ENCODE measurements around the gene CPSF7. TPM values are rescaled to one million over a fixed set of nuclear protein-coding genes. Genes with fewer than 3 reads are reported as not detected.

The CPSF7 gene
- total RNA-seq, 4 donors from 2014 or later, result 29.9 to 45.2 (median 40.7) TPM

GRCh38 chr11:61361237-61361740, 68.5 kb downstream of the CPSF7 start:
- Histone ChIP-seq H3K9me3 (no peaks in the 10 kb centered on the region), H3K27me3 (no peaks in the 10 kb centered on the region), H3K4me1 (peaks cover 30 to 42% (median 35%) of the 10 kb centered on the region in 4 donors), H3K36me3 (peaks cover 20 to 31% (median 27%) of the 10 kb centered on the region in 4 donors), H3K27ac (replicated peaks in 1 of 4) (peak overlapping the region; percentile 92 to 100 (median 98)), H3K4me3 (peak overlapping the region; percentile 66 to 94 (median 80))
- no peak for TF ChIP-seq CTCF (IDR thresholded peaks at IDR 0.05)
- 2% methylated on average over 22 of the region's 22 CpGs for WGBS
- intact Hi-C loops (cut with DNase I), result no loop called here
- no peak for DNase-seq (ENCODE audit: extremely low spot score)

DNA sequence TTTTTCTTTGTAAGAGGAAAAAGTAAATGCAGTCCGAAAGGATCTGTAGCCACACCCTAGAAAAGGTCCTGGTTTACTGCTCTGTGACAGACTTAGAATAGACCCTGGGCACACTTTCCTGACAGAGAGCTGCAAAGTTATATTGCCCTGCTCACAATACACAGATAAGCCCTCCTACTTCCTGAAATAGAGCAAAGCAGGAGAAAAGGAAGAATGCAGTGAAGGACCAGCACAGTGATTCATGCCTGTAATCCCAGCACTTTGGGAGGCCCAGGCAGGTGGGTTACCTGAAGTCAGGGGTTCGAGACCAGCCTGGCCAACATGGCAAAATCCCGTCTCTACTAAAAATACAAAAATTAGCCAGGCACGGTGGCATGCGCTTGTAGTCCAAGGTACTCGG, 70.3 kb downstream of the CPSF7 start:
- Histone ChIP-seq H3K36me3 (peaks cover 15 to 29% (median 20%) of the 10 kb centered on the region in 4 donors), H3K27me3 (no peaks in the 10 kb centered on the region), H3K9me3 (no peaks in the 10 kb centered on the region), H3K4me3 (no peak overlapping the region), H3K4me1 (peaks cover 30 to 42% (median 36%) of the 10 kb centered on the region in 4 donors), H3K27ac (replicated peaks in 1 of 4) (no peak overlapping the region)
- 86% methylated on average over 6 of the region's 6 CpGs for WGBS
- TF ChIP-seq POLR2A (IDR thresholded peaks at IDR 0.05; ENCODE audit: low read depth) (no peak), EP300 (IDR thresholded peaks at IDR 0.05) (no peak), CTCF (IDR thresholded peaks at IDR 0.05) (no peak), POLR2AphosphoS5 (IDR thresholded peaks at IDR 0.05) (no peak)
- no peak for DNase-seq (ENCODE audit: extremely low spot score)
- intact Hi-C loops (cut with DNase I), result no loop called here

DNA sequence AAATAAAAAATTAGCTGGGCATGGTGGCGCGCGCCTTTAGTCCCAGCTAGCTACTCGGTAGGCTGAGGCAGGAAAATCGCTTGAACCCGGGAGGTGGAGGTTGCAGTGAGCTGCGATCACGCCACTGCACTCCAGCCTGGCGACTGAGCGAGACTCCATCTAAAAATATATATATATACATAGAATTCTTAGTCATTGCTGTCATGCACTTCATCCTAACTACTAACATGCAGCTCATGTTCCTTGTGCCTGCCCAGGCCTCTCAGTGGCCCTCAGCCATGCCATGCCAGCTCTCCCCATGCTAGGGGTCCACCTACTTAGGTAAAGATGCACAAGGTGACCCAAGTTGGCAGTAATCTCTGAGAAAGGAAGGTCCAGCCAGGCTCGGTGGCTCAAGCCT, 71.2 kb downstream of the CPSF7 start:
- TF ChIP-seq POLR2A (IDR thresholded peaks at IDR 0.05; ENCODE audit: low read depth) (no peak), POLR2AphosphoS5 (IDR thresholded peaks at IDR 0.05) (no peak), EP300 (IDR thresholded peaks at IDR 0.05) (no peak), CTCF (IDR thresholded peaks at IDR 0.05) (no peak)
- Histone ChIP-seq H3K27ac (replicated peaks in 1 of 4) (no peak overlapping the region), H3K4me3 (no peak overlapping the region), H3K9me3 (no peaks in the 10 kb centered on the region), H3K4me1 (peaks cover 29 to 37% (median 33%) of the 10 kb centered on the region in 4 donors), H3K36me3 (peaks cover 13 to 30% (median 22%) of the 10 kb centered on the region in 4 donors), H3K27me3 (no peaks in the 10 kb centered on the region)
- DNase-seq (ENCODE audit: extremely low spot score), result no peak
- WGBS, result 97% methylated on average over 11 of the region's 11 CpGs
- intact Hi-C loops (cut with DNase I), result no loop called here

DNA sequence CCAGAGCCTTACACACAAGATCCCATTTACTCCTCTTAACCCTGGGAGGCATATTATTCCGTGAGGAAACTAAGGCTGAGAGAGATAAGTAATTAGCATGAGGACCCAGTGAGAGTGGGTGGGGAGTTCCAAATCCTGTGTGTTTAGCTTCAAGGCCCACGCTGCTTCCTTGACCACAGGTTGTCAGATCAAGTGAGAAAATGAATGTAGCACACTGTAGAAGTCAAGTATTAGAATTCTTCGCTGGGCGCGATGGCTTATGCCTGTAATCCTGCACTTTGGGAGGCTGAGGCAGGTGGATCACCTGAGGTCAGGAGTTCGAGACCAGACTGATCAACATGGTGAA, 71.9 kb downstream of the CPSF7 start:
- no peak overlapping the region for H3K4me3 ChIP-seq
- peaks cover 20 to 37% (median 29%) of the 10 kb centered on the region in 4 donors for H3K36me3 ChIP-seq
- H3K27me3 ChIP-seq, result no peaks in the 10 kb centered on the region
- WGBS, result 96% methylated on average over 6 of the region's 6 CpGs
- no peaks in the 10 kb centered on the region for H3K9me3 ChIP-seq
- no peak for DNase-seq (ENCODE audit: extremely low spot score)
- TF ChIP-seq POLR2AphosphoS5 (IDR thresholded peaks at IDR 0.05) (no peak), EP300 (IDR thresholded peaks at IDR 0.05) (no peak), POLR2A (IDR thresholded peaks at IDR 0.05; ENCODE audit: low read depth) (no peak), CTCF (IDR thresholded peaks at IDR 0.05) (no peak)
- intact Hi-C loops (cut with DNase I), result no loop called here
- H3K4me1 ChIP-seq, result peaks cover 22 to 30% (median 27%) of the 10 kb centered on the region in 4 donors
- H3K27ac ChIP-seq (replicated peaks in 1 of 4), result no peak overlapping the region
